GM18519 (cell line): ENCODE data around the gene PITPNM3.

Experiments
- ATAC-seq: cut with Tn5 transposase; IDR thresholded peaks from one replicate; pipeline ENCODE4 v1.9.1; 2021; ENCODE audit warnings: mild to moderate bottlenecking, moderate library complexity; ENCODE audit not compliant: unreplicated experiment, low FRiP score

Gene PITPNM3

GRCh38 chr17:6554342-6554741 lies 2.0 kb downstream of the PITPNM3 start:
- ATAC-seq = no peak

GRCh38 chr17:6551869-6552531 lies 4.4 kb downstream of the PITPNM3 start:
- no peak for ATAC-seq

- ATAC-seq = no peak
Measured at GRCh38 chr17:6551356-6551755, 5.0 kb downstream of the PITPNM3 start.

GRCh38 chr17:6549384-6550036 lies 6.8 kb downstream of the PITPNM3 start:
- no peak for ATAC-seq

GRCh38 chr17:6548578-6549330 lies 7.6 kb downstream of the PITPNM3 start:
- no peak for ATAC-seq

- ATAC-seq = no peak
Measured at GRCh38 chr17:6548034-6548433, 8.3 kb downstream of the PITPNM3 start.

GRCh38 chr17:6547336-6547735 lies 9.0 kb downstream of the PITPNM3 start:
- ATAC-seq = no peak

GRCh38 chr17:6546069-6546718 lies 10.2 kb downstream of the PITPNM3 start:
- ATAC-seq = no peak

GRCh38 chr17:6545291-6545690 lies 11.1 kb downstream of the PITPNM3 start:
- no peak for ATAC-seq

GRCh38 chr17:6544011-6544370 lies 12.4 kb downstream of the PITPNM3 start:
- ATAC-seq = no peak

- no peak for ATAC-seq
Measured at GRCh38 chr17:6543079-6544010, 13.0 kb downstream of the PITPNM3 start.

GRCh38 chr17:6542577-6542976 lies 13.8 kb downstream of the PITPNM3 start:
- ATAC-seq = no peak

GRCh38 chr17:6541886-6542285 lies 14.5 kb downstream of the PITPNM3 start:
- no peak for ATAC-seq

- ATAC-seq = no peak
Measured at GRCh38 chr17:6539871-6540270, 16.5 kb downstream of the PITPNM3 start.

GRCh38 chr17:6536566-6537065 lies 19.7 kb downstream of the PITPNM3 start:
- no peak for ATAC-seq

GRCh38 chr17:6536053-6536452 lies 20.3 kb downstream of the PITPNM3 start:
- ATAC-seq = no peak

GRCh38 chr17:6534846-6535514 lies 21.4 kb downstream of the PITPNM3 start:
- no peak for ATAC-seq

- ATAC-seq = no peak
Measured at GRCh38 chr17:6532441-6532885, 23.9 kb downstream of the PITPNM3 start.

- no peak for ATAC-seq
Measured at GRCh38 chr17:6531575-6531974, 24.8 kb downstream of the PITPNM3 start.
